ENCODE results near the gene SLC46A1. TPM values are rescaled to one million over a fixed set of nuclear protein-coding genes. Genes with fewer than 3 reads are reported as not detected.

The SLC46A1 gene
- total RNA-seq, 4 donors from 2014 or later = 2.5 to 92.6 (median 15.5) TPM

- TF ChIP-seq, protein P1, sequence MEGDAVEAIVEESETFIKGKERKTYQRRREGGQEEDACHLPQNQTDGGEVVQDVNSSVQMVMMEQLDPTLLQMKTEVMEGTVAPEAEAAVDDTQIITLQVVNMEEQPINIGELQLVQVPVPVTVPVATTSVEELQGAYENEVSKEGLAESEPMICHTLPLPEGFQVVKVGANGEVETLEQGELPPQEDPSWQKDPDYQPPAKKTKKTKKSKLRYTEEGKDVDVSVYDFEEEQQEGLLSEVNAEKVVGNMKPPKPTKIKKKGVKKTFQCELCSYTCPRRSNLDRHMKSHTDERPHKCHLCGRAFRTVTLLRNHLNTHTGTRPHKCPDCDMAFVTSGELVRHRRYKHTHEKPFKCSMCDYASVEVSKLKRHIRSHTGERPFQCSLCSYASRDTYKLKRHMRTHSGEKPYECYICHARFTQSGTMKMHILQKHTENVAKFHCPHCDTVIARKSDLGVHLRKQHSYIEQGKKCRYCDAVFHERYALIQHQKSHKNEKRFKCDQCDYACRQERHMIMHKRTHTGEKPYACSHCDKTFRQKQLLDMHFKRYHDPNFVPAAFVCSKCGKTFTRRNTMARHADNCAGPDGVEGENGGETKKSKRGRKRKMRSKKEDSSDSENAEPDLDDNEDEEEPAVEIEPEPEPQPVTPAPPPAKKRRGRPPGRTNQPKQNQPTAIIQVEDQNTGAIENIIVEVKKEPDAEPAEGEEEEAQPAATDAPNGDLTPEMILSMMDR (IDR thresholded peaks at IDR 0.05) = no peak
- TF ChIP-seq POLR2A (IDR thresholded peaks at IDR 0.05) = no peak
- no peaks in the 10 kb centered on the region for H3K9me3 ChIP-seq
- H3K4me3 ChIP-seq = no peak overlapping the region
- H3K4me1 ChIP-seq = no peaks in the 10 kb centered on the region
- DNase-seq = no peak
- no peaks in the 10 kb centered on the region for H3K27me3 ChIP-seq
- no peak overlapping the region for H3K27ac ChIP-seq
- peaks cover 0 to 35% (median 2%) of the 10 kb centered on the region in 3 donors for H3K36me3 ChIP-seq
Measured at GRCh38 chr17:28397275-28397674, 8.7 kb downstream of the SLC46A1 start.

GRCh38 chr17:28396635-28397239 is 9.3 kb downstream of the SLC46A1 start:
- Histone ChIP-seq H3K27me3 (no peaks in the 10 kb centered on the region), H3K36me3 (peaks cover 0 to 40% (median 2%) of the 10 kb centered on the region in 3 donors), H3K4me1 (no peaks in the 10 kb centered on the region), H3K27ac (no peak overlapping the region), H3K4me3 (no peak overlapping the region), H3K9me3 (no peaks in the 10 kb centered on the region)
- DNase-seq = no peak
- TF ChIP-seq, protein P1 (IDR thresholded peaks at IDR 0.05) = no peak
- TF ChIP-seq POLR2A (IDR thresholded peaks at IDR 0.05) = no peak

DNA sequence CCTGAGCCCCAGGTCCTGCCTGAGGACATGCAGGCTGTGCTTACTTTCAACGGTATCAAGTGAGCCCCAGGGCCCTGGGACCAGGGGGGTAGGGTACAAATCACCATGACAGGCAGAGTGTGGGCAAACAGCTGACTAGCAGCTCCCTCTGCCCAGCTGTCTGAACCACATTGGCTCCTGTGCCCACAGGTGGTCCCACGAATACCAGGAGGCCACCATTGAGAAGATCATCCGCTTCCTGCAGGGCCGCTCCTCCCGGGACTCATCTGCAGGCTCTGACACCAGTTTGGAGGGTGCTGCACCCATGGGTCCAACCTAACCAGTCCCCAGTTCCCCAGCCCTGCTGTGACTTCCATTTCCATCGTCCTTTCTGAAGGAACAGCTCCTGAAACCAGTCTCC is 10.0 kb downstream of the SLC46A1 start:
- Histone ChIP-seq H3K36me3 (peaks cover 0 to 44% (median 2%) of the 10 kb centered on the region in 3 donors), H3K27ac (no peak overlapping the region)
- TF ChIP-seq, protein P1 (IDR thresholded peaks at IDR 0.05) = no peak
- no peak for TF ChIP-seq POLR2A (IDR thresholded peaks at IDR 0.05)

DNA sequence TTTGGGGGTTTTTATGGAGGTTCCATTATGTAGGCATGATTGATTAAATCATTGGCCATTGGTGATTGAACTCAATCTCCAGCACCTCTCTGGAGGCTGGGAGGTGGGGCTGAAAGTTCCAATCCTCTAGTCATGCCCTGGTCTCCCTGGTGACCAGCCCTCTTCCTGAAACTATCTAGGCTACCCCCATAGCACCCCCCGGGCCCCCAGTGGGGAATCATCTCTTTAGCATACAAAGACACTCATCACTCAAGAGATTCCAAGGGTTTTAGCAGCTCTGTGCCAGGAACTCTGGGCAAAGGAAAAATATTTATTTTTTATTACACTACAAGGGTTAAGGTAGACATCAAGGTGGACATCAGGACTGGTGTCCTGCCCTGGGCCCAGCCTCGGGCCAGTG is 10.6 kb downstream of the SLC46A1 start:
- no peaks in the 10 kb centered on the region for H3K4me1 ChIP-seq
- H3K9me3 ChIP-seq = no peaks in the 10 kb centered on the region
- H3K27ac ChIP-seq = no peak overlapping the region
- no peak for TF ChIP-seq POLR2A (IDR thresholded peaks at IDR 0.05)
- TF ChIP-seq, protein P1 (IDR thresholded peaks at IDR 0.05) = no peak
- H3K27me3 ChIP-seq = no peaks in the 10 kb centered on the region
- peaks cover 0 to 49% (median 2%) of the 10 kb centered on the region in 3 donors for H3K36me3 ChIP-seq
- DNase-seq = no peak
- no peak overlapping the region for H3K4me3 ChIP-seq

More for the DNA sequence above, 10.0 kb downstream of the SLC46A1 start:
- Histone ChIP-seq H3K9me3 (no peaks in the 10 kb centered on the region), H3K4me3 (no peak overlapping the region), H3K4me1 (no peaks in the 10 kb centered on the region), H3K27me3 (no peaks in the 10 kb centered on the region)
- no peak for DNase-seq

GRCh38 chr17:28394337-28395116 is 11.5 kb downstream of the SLC46A1 start:
- TF ChIP-seq POLR2A (IDR thresholded peaks at IDR 0.05) = no peak
- TF ChIP-seq, protein P1 (IDR thresholded peaks at IDR 0.05) = no peak
- no peak overlapping the region for H3K4me3 ChIP-seq
- DNase-seq = no peak
- H3K36me3 ChIP-seq = peaks cover 0 to 58% (median 2%) of the 10 kb centered on the region in 3 donors
- no peak overlapping the region for H3K27ac ChIP-seq
- H3K27me3 ChIP-seq = no peaks in the 10 kb centered on the region
- H3K9me3 ChIP-seq = no peaks in the 10 kb centered on the region
- no peaks in the 10 kb centered on the region for H3K4me1 ChIP-seq

Data from Peyer's patch (tissue), 4 donors.